Cortex of kidney (tissue), 1 donor: Measurements from ENCODE around the gene NUB1.

ENCODE experiments used
- DNase-seq: peaks from one replicate; lab custom pipeline; 2025; lab: John Stamatoyannopoulos, UW

Gene NUB1

GRCh38 chr7:151389096-151389767 lies 47.6 kb downstream of the NUB1 start:
- no peak for DNase-seq

- no peak for DNase-seq
Measured at GRCh38 chr7:151389768-151390597, 48.4 kb downstream of the NUB1 start.

GRCh38 chr7:151390598-151391357 lies 49.2 kb downstream of the NUB1 start:
- no peak for DNase-seq

GRCh38 chr7:151391358-151391730 lies 49.7 kb downstream of the NUB1 start:
- DNase-seq: no peak

GRCh38 chr7:151392002-151392401 lies 50.4 kb downstream of the NUB1 start:
- no peak for DNase-seq

DNA sequence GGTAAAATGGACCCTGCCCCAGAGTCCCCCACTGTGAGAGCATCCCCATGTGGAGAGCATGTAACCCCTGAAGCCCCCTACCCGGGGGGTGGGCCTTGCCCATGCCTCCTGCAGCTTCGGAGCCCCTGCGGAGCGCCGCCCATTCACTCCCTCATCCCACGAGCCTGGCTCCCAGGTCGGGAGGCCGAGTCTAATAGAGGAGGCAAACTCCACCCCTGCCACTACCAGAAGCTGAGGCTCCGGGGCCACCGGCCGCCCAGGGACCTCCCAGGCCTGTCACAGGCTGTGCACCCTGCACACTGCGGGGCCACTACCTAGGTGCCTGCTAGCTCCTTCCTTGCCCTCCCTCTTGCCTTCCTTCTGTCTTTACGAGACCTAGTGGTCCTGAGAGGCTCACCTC lies 50.8 kb downstream of the NUB1 start:
- no peak for DNase-seq

GRCh38 chr7:151393031-151393977 lies 51.7 kb downstream of the NUB1 start:
- no peak for DNase-seq

GRCh38 chr7:151394076-151395035 lies 52.7 kb downstream of the NUB1 start:
- no peak for DNase-seq

DNA sequence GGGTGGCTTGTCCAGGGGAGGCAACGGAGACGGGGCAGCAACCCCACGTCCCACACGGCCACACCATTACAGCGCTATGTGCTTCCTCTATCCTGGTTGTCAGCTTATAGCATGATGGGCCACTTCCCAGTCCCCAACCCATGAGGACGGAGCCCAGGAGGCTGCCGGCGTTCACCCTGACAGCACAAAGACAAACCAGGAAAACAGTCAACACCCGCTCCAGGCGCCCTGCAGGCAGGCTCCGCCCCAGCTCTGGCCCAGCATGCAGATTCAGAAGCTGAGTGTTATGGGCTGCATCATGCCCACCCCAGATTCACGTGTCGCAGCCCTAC lies 53.4 kb downstream of the NUB1 start:
- no peak for DNase-seq

DNA sequence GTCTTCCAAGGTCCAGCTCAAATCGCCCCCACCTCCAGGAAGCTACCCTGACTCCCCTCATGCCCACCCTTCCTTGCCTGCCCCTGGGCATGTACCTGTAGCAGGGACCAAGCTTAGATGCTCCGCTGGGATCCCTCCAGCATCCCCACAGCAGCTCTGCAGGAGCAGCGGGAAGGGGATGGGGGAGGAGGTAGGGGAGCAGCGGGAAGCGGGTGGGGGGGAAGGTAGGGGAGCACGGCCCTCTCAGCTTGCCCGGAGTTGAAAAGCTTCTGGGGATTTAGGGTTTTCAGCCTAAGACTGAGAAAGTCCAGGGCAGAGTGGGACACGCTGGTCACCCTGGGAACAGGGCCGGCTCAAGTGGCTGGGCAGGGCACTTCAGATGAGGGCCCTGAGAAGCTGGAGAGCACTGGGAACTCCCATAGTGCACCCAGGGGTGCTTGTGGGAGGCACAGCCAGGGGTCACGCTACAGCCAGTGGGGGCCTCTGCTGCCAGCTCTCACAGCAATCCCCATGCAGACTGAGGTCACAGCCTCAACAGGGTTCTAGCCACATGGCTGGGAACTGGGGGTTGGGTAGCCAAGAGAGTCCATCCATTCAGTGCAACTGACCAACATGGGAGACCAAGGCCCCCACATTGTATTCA lies 54.8 kb downstream of the NUB1 start:
- DNase-seq: no peak

DNA sequence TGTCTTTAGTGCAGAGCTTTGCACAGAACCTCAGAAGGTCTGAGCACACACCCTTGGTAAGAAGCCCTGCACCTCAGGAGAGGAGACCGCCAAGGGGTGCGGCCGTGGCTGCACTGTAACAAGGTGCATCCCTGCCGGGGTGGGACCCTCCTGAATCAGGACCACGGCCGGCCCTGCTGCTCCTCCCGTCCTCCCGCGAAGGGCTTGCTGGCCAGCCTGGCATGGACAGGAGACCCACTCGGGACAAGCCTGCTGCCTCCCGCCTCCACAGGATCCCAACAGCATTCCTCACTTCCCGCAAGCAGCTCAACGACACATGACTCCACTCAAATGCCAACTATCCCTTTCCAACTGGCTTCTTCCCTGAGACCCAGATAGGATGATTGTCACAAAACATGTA lies 55.4 kb downstream of the NUB1 start:
- no peak for DNase-seq

DNA sequence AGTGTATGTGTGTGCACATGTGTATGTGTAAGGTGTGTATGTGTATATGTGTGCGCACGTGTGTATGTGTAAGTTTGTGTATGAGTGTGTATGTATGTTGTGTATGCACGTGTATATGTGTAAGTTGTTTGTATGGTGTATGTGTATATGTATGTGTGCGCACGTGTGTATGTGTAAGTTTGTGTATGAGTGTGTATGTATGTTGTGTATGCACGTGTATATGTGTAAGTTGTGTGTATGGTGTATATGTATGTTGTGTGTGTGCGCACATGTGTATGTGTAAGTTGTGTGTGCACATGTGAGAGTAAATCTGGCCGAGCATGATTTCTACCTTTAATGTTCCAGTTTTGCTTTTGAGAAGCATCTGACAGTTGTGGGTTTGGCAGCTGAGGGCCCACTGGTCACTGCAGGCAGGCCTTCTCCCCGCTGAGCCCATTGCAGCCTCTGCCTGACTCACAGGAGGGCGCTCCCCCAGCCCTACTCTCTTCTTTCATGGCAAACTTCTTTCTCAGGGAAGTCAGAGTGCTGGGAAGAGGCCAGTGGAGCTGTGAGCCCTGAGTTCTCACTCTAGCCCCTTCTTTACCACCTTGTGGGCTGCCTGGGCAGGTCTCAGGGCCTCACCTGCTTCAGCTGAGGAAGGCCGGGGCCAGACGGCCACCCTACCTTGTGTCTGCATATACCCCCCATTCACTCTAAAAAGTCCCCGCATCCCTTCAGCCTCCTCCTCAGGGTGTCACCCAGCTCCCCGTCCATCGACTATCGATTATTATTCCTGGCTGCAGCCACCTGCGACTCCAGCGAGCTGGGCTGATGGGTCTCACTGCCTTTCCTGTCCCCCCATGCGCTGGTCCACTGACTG lies 57.1 kb downstream of the NUB1 start:
- DNase-seq: no peak

- no peak for DNase-seq
Measured at GRCh38 chr7:151399305-151399601, 57.6 kb downstream of the NUB1 start.

- no peak for DNase-seq
Measured at GRCh38 chr7:151399906-151400305, 58.3 kb downstream of the NUB1 start.

DNA sequence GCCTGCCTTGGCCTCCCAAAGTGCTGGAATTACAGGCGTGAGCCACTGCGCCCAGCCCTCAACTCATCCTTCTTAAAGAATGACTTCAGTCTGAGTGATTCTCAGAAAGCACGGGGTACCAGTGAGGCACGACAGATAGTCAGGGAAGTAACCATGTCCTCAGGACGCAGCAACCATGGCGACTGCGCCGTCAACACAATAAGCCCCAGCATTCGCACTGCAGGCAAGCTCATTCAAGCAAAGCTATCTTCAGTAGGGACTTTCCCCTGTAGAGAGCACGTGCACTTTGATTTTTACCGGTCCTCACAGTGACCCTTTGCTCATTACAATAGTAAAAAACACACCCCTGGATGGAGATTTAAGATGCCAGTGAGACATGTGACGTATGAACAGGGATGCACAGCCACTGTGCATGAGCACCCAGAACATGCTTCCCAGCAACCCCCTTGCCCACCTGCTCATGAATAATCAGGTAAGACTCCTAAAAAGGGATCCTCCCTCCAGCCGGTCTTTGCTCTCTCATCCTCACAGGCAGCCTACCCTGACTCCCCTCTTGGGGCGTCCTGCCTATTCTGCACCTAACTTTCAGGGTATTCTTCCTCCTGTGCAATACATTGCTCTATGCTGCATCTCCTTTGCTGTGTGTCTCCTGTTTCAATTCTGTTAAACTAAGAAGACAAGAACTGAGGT lies 59.2 kb downstream of the NUB1 start:
- DNase-seq: no peak

- DNase-seq: no peak
Measured at GRCh38 chr7:151402029-151402835, 60.6 kb downstream of the NUB1 start.

DNA sequence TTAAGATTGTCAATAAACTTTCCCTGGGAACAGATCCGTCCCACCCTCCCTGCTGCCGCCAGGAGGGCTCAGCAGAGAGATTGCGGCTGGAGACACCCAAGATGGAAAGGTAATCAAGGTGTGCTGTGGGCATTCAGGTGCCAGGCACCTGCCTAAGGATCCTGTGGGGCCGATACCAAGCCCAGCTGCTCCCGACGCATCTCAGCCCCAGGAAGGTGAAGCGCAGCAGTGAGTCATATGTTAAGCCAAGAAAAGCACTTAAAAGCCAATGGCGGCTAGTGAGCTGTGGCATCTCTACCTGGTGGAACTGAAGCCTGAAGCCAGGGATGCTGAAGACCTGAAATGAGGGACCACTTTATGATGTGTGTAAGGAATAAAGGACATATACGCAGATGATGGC lies 62.2 kb downstream of the NUB1 start:
- DNase-seq: no peak
